GM19043 (cell line): ENCODE data around the gene C2CD4B.

Experiments
- ATAC-seq: cut with Tn5 transposase; IDR thresholded peaks from one replicate; pipeline ENCODE4 v1.9.1; 2021; ENCODE audit warnings: low read depth; ENCODE audit not compliant: unreplicated experiment

The C2CD4B gene

DNA sequence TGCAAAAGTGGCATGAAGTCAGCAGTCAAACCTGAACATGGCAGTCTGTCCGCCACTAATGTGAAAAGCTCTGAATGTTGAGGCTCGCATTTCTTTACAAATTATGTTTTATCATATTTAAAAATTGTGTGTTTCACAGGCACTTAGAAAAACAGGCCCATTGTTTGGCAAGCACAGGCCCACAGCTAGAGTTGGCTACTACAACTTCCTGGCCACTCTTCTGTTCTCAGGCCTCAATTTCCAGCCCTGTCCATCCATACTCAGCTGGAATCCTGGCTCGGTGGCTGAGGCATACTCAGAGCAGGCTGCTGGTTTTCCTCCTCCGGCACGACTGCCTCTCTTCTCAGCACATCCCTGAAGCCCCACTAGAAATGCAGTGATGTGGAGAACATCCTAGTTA lies 44.3 kb downstream of the C2CD4B start:
- no peak for ATAC-seq

DNA sequence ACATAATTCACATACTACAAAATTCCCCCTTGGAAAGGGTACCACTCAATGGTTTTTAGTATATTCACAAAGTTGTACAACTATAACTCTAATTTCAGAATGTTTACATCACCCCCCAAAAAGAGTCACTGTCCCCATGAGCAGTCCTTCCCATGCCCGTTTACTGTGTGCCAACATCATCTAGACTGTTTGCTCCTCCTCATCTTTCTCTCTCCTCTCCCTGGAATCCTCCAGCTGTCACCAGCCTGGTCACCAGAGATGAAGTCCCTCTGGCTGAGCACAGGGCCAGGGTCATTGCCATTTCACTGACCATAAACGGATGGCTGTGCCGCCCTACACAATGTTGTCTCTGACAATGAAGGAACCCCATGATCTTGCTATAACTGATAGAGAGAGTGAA lies 45.2 kb downstream of the C2CD4B start:
- ATAC-seq = no peak

DNA sequence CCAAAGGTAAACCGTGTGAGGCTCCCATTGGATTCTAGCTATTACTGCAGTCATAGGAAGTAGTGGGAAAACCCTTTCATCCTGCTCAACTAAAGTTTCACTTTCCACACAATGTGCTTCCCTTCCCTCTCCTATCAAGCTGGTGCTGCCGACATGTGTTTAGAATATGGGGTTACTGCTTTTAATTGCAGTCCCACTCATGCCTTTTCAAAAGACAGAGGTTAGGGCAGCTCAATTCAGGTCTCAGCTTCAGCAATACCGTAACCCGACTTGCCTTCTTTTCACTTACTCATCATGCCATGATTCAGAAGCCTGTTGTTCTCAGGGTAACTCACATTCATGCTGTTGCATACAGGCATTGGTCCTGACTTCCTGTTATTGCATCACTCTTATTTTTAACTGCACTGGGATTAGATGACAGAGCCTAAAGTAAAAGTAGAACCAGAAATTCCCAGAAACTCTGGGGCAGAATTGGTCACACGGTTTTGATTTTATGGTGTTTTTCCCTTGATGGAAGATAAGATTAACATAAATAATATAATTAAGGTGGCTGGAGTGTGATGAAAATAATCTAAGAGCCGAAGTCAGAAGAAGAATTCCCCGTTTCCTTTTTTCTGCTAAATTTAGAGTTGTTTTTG lies 45.7 kb downstream of the C2CD4B start:
- no peak for ATAC-seq

DNA sequence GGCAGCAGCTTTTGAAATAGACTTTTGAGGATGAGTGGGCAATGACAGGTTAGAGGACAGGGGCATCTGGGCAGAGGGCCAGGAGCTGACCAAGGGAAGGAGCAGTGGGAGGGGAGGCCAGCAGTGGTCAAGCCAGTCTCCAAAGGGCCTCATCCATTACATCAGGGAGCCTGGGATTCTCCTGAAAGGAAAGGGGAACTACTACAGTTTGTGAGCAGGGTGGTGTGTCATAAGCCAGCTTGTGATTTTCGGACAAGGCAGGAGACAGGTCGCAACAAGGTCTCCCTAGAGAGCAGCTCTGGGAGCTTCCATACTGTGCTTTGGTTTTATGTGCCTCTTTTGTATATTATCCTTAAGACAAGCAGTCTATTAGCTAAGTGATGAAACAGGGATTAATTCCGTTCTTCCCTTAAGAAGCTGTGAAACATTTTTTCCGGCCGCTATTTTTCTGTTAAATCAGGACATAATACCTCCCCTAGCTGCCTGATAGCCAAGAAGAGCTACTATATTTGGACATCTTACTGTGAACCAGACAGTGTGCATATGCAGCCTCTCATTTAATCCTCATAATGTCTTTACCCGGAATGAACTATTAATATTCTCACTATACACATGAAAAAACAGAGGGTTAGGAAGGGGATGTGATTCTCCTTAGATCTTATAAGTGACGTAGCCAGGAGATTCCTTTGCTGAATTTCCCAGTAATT lies 46.4 kb downstream of the C2CD4B start:
- no peak for ATAC-seq

DNA sequence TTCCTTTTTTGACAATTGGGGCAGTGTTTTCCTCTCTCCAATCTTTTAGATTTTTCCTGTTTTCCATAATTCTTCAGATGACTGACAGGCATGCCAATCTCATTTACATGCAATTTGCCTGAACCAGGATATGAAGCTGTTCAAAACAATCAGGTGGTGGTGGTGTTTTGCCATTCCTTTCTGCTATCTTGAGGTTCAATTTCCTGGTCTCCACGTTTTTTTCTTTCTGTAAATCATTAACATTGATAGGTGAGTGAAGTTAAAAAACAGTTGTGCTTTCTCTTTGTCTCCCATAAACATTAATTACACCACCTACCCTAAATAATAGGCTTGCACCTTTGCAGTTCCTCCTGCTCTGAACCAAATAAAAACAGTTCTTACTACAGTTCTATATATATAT lies 49.2 kb downstream of the C2CD4B start:
- ATAC-seq = no peak
